ENCODE measurements around the gene CA10.

DNA sequence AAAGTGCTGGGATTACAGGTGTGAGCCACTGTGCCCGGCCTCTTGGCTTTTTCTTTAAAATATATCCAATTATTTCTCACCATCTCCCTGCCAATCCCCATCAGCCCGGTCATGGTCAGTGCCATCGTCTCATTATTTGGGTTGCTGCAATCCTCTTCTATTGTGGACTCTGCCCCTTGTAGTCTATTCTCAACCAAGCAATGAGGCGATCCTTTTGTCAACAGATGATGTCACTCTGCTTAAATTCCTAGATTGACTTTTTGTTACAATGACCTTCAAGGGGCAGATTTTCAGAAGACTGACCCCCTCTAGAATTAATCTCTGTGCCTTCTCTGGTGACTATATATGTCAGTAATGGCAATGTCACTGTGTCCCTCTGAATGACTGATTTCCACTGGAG is 513.5 kb downstream of the CA10 start:
- TF ChIP-seq, protein P1, sequence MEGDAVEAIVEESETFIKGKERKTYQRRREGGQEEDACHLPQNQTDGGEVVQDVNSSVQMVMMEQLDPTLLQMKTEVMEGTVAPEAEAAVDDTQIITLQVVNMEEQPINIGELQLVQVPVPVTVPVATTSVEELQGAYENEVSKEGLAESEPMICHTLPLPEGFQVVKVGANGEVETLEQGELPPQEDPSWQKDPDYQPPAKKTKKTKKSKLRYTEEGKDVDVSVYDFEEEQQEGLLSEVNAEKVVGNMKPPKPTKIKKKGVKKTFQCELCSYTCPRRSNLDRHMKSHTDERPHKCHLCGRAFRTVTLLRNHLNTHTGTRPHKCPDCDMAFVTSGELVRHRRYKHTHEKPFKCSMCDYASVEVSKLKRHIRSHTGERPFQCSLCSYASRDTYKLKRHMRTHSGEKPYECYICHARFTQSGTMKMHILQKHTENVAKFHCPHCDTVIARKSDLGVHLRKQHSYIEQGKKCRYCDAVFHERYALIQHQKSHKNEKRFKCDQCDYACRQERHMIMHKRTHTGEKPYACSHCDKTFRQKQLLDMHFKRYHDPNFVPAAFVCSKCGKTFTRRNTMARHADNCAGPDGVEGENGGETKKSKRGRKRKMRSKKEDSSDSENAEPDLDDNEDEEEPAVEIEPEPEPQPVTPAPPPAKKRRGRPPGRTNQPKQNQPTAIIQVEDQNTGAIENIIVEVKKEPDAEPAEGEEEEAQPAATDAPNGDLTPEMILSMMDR (IDR thresholded peaks at IDR 0.05; ENCODE audit: insufficient read depth, low read length) = no peak
- no peak for TF ChIP-seq POLR2AphosphoS5 (IDR thresholded peaks at IDR 0.05; ENCODE audit: low read depth)
- TF ChIP-seq REST (IDR thresholded peaks at IDR 0.05; ENCODE audit: insufficient replicate concordance, low read depth) = no peak

Measured in HL-60 (cell line).